T-helper 1 cell treated with Interleukin-12 subunit alpha and Interleukin-12 subunit beta and Interleukin-4 antibody, amounts not matched to agents 30 ng/mL and 1 ng/mL, for 36 hours (primary cell): Measurements from ENCODE around the gene RNF113A. TPM values are rescaled to one million over a fixed set of nuclear protein-coding genes. Genes with fewer than 3 reads are reported as not detected.
"Not testable (repeated sequence)": the region's sequence is repeated elsewhere in the genome, so short reads cannot be mapped to it uniquely, and the experiment has no call there.

Experiments
- intact Hi-C: fragments of 100-400 bp; cut with micrococcal nuclease; formaldehyde crosslinking; loops from one replicate; pipeline ENCODE4 v1.15.1; 2024
- total RNA-seq: library from RNA; stranded (reverse); gene quantifications from 2 replicates; pipeline ENCODE4 v1.2.3, GENCODE V29; 2022

RNF113A gene
- total RNA-seq, 1 donor from 2014 or later, result 29.1 TPM

GRCh38 chrX:119852382-119853353 is 18.9 kb downstream of the RNF113A start, which contains the start of gene UPF3B:
TSS of gene UPF3B (minus strand) at chrX:119852963. CDS start at chrX:119852928, 35 bp downstream.
- intact Hi-C loops, result loop anchor here (1.0 to 2.0 kb wide), 9 partner anchors 19 to 384 kb away; partner anchors contain the start of genes NDUFA1, NKAP, NKRF and RNF113A

- intact Hi-C loops, result no loop called here
These were observed 37.6 kb downstream of the RNF113A start for GRCh38 chrX:119833905-119834304.

- intact Hi-C loops, result no loop called here
These were observed 43.1 kb downstream of the RNF113A start for GRCh38 chrX:119828446-119828845.

GRCh38 chrX:119826399-119826959 is 45.1 kb downstream of the RNF113A start:
- intact Hi-C loops, result no loop called here

- intact Hi-C loops, result not testable (repeated sequence)
These were observed 47.3 kb downstream of the RNF113A start for GRCh38 chrX:119824221-119824620.

- intact Hi-C loops, result loop anchor here (1.0 to 2.0 kb wide), 4 partner anchors 30 to 67 kb away; partner anchors contain the start of genes NDUFA1, RNF113A and RPL39
These were observed 49.8 kb downstream of the RNF113A start for GRCh38 chrX:119821703-119822102.

Other genes starting within 250 kb of the RNF113A start
- gene SEPTIN6, start 178.6 kb downstream of the RNF113A start, total RNA-seq, result 278 and 279 TPM in 2 replicates
- gene SOWAHD, start 113.1 kb downstream of the RNF113A start, total RNA-seq, result 1.9 and 2.2 TPM in 2 replicates
- 1,745 and 1,793 TPM in 2 replicates for gene RPL39, start 80.1 kb downstream of the RNF113A start, total RNA-seq
- 11.0 and 12.5 TPM in 2 replicates for gene UPF3B, start 18.8 kb downstream of the RNF113A start, total RNA-seq
- 91.4 and 96.2 TPM in 2 replicates for gene NDUFA1, start 99 bp upstream of the RNF113A start, total RNA-seq
- not detected in 2 replicates for gene AKAP14, start 24.2 kb upstream of the RNF113A start, total RNA-seq
- 10.5 and 10.6 TPM in 2 replicates for gene NKAP, start 72.0 kb upstream of the RNF113A start, total RNA-seq
- gene RHOXF2B, start 206.0 kb upstream of the RNF113A start, total RNA-seq, result not detected in 2 replicates
- gene RHOXF1, start 244.2 kb upstream of the RNF113A start, total RNA-seq, result 0.29 and 0.46 TPM in 2 replicates